HuH-7.5 (cell line): ENCODE measurements around the gene RCAN1.
"Not testable (repeated sequence)": the region's sequence is repeated elsewhere in the genome, so short reads cannot be mapped to it uniquely, and the experiment has no call there.

Experiments
- DNase-seq: peaks from one replicate; pipeline ENCODE4 v3.0.0; 2011; ENCODE audit warnings: low spot score

RCAN1 gene

DNA sequence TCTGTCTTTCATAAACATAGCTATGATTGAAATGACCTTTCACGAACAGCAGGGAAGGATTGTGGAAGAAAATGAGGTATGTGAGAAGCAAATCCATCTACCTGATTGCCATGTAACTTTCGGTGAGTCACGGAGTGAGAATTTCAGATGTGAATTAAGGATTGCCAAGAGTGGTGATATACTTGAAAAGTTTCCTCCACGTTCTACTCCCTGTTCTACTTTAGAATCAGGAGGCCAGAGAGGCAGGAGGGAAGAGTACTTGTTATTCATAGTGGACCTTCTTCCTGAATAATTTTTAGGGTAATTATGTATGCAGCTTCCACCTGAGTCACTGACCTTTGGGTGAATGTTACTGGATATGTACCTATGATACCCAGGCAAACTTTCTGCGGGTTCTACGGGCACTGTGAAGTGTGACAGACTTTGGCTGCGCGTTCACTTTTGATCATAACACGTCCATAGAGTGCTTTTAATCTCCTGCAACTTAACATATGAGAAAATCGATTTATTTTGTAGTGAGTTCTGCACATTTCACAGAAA, 100.3 kb downstream of the RCAN1 start:
- no peak for DNase-seq

GRCh38 chr21:34513129-34513675, 101.7 kb downstream of the RCAN1 start:
- DNase-seq = no peak

GRCh38 chr21:34511787-34512455, 103.0 kb downstream of the RCAN1 start, which contains the start of gene KCNE1:
KCNE1 (minus strand) TSS chr21:34512210; CDS start chr21:34449634, 62,576 bp downstream.
- DNase-seq = no peak

DNA sequence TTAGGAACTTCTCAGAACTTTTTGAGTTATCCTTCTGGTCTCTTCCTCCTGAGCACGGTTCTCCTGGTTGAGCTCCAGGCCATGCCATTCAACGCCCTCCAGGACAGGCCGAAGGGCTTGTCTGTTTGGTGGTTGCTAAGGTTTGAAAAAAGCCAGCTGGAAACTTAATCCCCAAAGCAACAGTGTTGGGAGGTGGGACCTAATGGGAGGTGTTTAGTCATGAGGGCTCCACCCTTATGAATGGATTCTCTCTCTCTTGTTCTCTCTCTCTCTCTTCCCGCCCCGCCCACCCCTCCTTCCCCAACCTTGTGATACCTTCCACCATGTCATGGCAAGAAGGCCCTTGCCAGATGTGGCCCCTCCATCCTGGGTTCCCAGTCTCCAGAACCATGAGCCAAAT, 103.7 kb downstream of the RCAN1 start:
- no peak for DNase-seq

GRCh38 chr21:34510148-34511142, 104.5 kb downstream of the RCAN1 start:
- no peak for DNase-seq

DNA sequence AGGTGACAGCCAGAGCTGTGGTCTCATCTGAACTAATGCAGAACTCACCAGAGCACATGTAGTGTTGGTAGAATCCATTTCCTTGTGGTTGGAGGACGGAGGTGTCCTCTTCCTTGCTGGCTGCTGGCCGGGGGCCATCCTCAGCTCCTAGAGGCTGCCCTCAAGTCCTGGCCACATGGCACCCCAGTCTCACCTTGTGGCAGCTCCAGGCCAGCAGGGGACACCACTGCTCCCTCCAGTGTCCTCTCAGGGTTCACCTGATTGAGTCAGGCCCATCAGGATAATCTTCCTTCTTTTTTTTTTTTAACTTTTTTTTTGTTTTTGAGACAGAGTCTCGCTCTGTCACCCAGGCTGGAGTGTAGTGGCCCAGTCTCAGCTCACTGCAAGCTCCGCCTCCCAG, 105.8 kb downstream of the RCAN1 start:
- DNase-seq = no peak

GRCh38 chr21:34504595-34504994, 110.3 kb downstream of the RCAN1 start:
- no peak for DNase-seq

GRCh38 chr21:34502480-34503106, 112.3 kb downstream of the RCAN1 start:
- no peak for DNase-seq

DNA sequence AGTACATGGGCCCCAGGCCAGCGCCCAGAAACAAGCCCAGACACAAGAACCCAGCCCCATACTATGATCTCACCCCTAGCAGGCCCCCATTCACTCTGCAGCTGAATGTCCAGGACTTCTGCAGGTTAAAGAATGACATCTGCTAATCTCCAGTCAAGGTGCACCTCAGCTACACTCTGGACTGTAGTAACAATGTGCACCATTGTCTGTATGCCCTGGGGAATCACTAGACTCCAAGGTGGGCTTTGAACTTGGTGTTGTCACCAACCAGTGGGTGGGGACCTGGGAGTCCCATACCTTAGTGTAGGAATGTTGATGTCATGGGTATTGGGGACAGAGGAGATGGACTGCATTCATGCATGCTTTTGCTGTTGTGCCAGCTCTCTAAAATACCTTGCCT, 113.2 kb downstream of the RCAN1 start:
- no peak for DNase-seq

GRCh38 chr21:34500191-34500590, 114.7 kb downstream of the RCAN1 start:
- no peak for DNase-seq

DNA sequence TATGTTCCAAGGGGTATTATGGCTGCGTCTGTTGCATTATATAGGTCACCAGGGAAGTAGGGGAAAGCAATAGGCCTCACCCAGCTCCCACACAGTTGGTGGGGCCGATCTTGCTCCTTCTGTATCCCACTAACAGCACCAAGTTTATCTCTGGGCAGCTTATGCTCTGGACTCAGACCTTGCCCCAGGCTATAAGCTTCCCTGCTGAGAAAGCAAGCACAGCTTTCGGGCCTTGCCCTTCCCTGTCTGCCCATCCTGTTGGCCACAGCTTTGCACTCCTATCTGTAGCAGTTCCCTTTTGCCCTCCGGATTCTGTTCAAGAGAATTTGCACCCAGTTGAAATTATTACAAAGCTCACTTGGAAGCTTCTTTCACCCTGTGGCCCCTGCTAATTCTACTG, 115.8 kb downstream of the RCAN1 start:
- DNase-seq = no peak

GRCh38 chr21:34498623-34499022, 116.3 kb downstream of the RCAN1 start:
- no peak for DNase-seq

GRCh38 chr21:34483854-34484253, 131.1 kb downstream of the RCAN1 start:
- not testable (repeated sequence) for DNase-seq

- DNase-seq = not testable (repeated sequence)
Measured at GRCh38 chr21:34483435-34483834, 131.5 kb downstream of the RCAN1 start.

DNA sequence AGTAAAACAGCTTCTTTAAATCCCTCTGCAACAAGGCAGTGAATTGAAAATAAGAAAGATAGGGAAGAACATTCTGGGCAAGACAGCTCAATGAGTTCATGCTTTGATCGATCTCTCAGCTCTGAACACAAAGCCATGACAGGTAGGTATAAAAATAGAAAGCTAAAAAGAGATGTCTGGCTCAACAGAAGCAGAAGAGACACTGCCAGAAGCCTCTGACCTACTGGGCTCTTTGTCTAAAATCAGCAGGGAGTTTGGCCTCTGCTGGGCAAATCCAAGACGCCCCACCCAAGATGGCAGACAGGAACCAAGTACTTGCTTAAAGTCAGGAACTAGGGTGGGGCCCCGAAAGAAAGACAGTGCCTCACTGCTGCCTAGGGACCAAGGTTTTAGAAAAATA, 147.6 kb downstream of the RCAN1 start:
- DNase-seq = not testable (repeated sequence)
